ENCODE results near the gene VWC2L.

DNA sequence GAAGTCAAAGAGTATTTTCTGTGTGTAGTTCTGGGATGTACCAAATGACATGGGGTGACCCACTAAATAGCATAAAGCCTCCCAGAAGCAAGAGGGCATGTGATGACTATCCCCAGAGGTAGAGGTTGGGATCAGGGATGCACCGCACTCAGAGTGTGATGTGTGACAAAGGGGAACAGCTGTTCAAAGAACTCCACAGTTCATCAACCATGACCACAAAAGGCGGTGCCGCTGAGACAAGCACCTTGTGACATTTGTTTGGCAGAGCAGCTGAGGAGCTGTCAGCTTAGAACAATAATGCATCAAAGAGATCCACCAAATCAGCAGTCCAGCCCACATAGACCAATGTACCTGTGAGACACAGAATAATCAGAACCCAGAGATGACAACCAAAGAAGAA, 81.3 kb downstream of the VWC2L start:
- TF ChIP-seq KDM1A (IDR thresholded peaks at IDR 0.05; ENCODE audit: low read depth): no peak
- TF ChIP-seq MAZ (IDR thresholded peaks at IDR 0.05; ENCODE audit: borderline replicate concordance, low read depth, low read length): no peak
- TF ChIP-seq POLR2A (IDR thresholded peaks at IDR 0.05; ENCODE audit: low read length): no peak
- TF ChIP-seq, protein P1, sequence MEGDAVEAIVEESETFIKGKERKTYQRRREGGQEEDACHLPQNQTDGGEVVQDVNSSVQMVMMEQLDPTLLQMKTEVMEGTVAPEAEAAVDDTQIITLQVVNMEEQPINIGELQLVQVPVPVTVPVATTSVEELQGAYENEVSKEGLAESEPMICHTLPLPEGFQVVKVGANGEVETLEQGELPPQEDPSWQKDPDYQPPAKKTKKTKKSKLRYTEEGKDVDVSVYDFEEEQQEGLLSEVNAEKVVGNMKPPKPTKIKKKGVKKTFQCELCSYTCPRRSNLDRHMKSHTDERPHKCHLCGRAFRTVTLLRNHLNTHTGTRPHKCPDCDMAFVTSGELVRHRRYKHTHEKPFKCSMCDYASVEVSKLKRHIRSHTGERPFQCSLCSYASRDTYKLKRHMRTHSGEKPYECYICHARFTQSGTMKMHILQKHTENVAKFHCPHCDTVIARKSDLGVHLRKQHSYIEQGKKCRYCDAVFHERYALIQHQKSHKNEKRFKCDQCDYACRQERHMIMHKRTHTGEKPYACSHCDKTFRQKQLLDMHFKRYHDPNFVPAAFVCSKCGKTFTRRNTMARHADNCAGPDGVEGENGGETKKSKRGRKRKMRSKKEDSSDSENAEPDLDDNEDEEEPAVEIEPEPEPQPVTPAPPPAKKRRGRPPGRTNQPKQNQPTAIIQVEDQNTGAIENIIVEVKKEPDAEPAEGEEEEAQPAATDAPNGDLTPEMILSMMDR (IDR thresholded peaks at IDR 0.05): no peak
- TF ChIP-seq RAD21 (conservative IDR thresholded peaks at IDR 0.05 in 1 of 2, IDR thresholded peaks at IDR 0.05 in 1 of 2): no peak
- TF ChIP-seq RNF2 (IDR thresholded peaks at IDR 0.05; ENCODE audit: borderline replicate concordance, low read depth): no peak
- TF ChIP-seq, protein P2, sequence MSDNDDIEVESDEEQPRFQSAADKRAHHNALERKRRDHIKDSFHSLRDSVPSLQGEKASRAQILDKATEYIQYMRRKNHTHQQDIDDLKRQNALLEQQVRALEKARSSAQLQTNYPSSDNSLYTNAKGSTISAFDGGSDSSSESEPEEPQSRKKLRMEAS (IDR thresholded peaks at IDR 0.05): no peak
- no peak for TF ChIP-seq REST (IDR thresholded peaks at IDR 0.05)
- TF ChIP-seq EHF (CRISPR knock-in tag; IDR thresholded peaks at IDR 0.05): no peak
